Activated CD8-positive, alpha-beta memory T cell treated with anti-CD3 and anti-CD28 coated beads, Interleukin-2, amount 10 ng/mL, durations not matched to agents 7 days and 5 days (primary cell): ENCODE measurements around the gene FYB1. TPM values are rescaled to one million over a fixed set of nuclear protein-coding genes. Genes with fewer than 3 reads are reported as not detected.
A peak's percentile ranks its signal among the peaks of the same experiment; 100 is the strongest.

Experiments used
- ATAC-seq: fragments of 150-1000 bp; cut with Tn5 transposase; one replicate; pipeline ENCODE4 v1.10.0; 2021; ENCODE audit warnings: moderate library complexity
- CTCF ChIA-PET: fragments of 350-600 bp; sonication (Branson Sonifier 250); formaldehyde crosslinking; loops from one replicate; lab custom pipeline; 2021; ENCODE audit warnings: antibody characterized with exemption; lab: Charles Lee
- DNase-seq: peaks from one replicate; pipeline ENCODE4 v3.0.0-alpha.2; 2020
- H3K27ac Mint-ChIP-seq: one replicate; pipeline ENCODE4 v1.8.0; 2021; ENCODE audit warnings: mild to moderate bottlenecking, mixed read lengths
- H3K27me3 Mint-ChIP-seq: one replicate; pipeline ENCODE4 v1.8.0; 2021; ENCODE audit warnings: mixed read lengths
- H3K36me3 Mint-ChIP-seq: one replicate; pipeline ENCODE4 v1.8.0; 2021; ENCODE audit warnings: mild to moderate bottlenecking, mixed read lengths
- H3K4me1 Mint-ChIP-seq: one replicate; pipeline ENCODE4 v1.8.0; 2021; ENCODE audit warnings: mixed read lengths
- H3K4me3 Mint-ChIP-seq: one replicate; pipeline ENCODE4 v1.8.0; 2021; ENCODE audit warnings: mild to moderate bottlenecking, moderate library complexity, mixed read lengths
- H3K9me3 Mint-ChIP-seq: one replicate; pipeline ENCODE4 v1.8.0; 2022; ENCODE audit warnings: low read depth, mixed read lengths
- total RNA-seq, 2 experiments: library from RNA; stranded (reverse); gene quantifications; one replicate each; pipeline ENCODE4 v1.2.3, GENCODE V29; 2021

The FYB1 gene
- total RNA-seq, 2 experiments from 2014 or later = 198 to 270 TPM

GRCh38 chr5:39200081-39200480 is 19.3 kb downstream of the FYB1 start:
- H3K27me3 Mint-ChIP-seq = no peaks in the 10 kb centered on the region
- H3K36me3 Mint-ChIP-seq = peaks cover 52% of the 10 kb centered on the region
- H3K9me3 Mint-ChIP-seq = no peaks in the 10 kb centered on the region
- DNase-seq = peak; percentile 66
- ATAC-seq = no peak
- H3K4me1 Mint-ChIP-seq = peaks cover 40% of the 10 kb centered on the region
- H3K27ac Mint-ChIP-seq = peak overlapping the region; percentile 95
- peak overlapping the region; percentile 97 for H3K4me3 Mint-ChIP-seq
- CTCF ChIA-PET = interaction anchor here (1.3 to 5.7 kb wide), 13 partner anchors 9 to 83 kb away, joined by 3 to 51 read pairs (median 7); no protein-coding TSS in a partner anchor

- Mint-ChIP-seq H3K36me3 (peaks cover 59% of the 10 kb centered on the region), H3K4me3 (peak overlapping the region; percentile 97), H3K9me3 (no peaks in the 10 kb centered on the region), H3K27ac (peak overlapping the region; percentile 95), H3K27me3 (no peaks in the 10 kb centered on the region), H3K4me1 (peaks cover 40% of the 10 kb centered on the region)
- ATAC-seq (no peak), DNase-seq (no peak)
- CTCF ChIA-PET = interaction anchor here (2.2 to 5.7 kb wide), 5 partner anchors 8 to 34 kb away, joined by 7 to 51 read pairs (median 20); no protein-coding TSS in a partner anchor
Observed at GRCh38 chr5:39199335-39199734, 20.0 kb downstream of the FYB1 start.

- Mint-ChIP-seq H3K4me1 (peaks cover 43% of the 10 kb centered on the region), H3K9me3 (no peaks in the 10 kb centered on the region), H3K27me3 (no peaks in the 10 kb centered on the region), H3K4me3 (peak overlapping the region; percentile 97), H3K36me3 (peaks cover 68% of the 10 kb centered on the region), H3K27ac (peak overlapping the region; percentile 75)
- CTCF ChIA-PET = interaction anchor here (0.9 to 1.0 kb wide), 2 partner anchors 9 to 86 kb away, joined by 3 read pairs; no protein-coding TSS in a partner anchor
- ATAC-seq (peak; percentile 18), DNase-seq (no peak)
Observed at GRCh38 chr5:39198127-39198526, 21.2 kb downstream of the FYB1 start.

- Mint-ChIP-seq H3K4me3 (peak overlapping the region; percentile 97), H3K27ac (peak overlapping the region; percentile 66), H3K4me1 (peaks cover 47% of the 10 kb centered on the region), H3K36me3 (peaks cover 66% of the 10 kb centered on the region), H3K27me3 (no peaks in the 10 kb centered on the region), H3K9me3 (no peaks in the 10 kb centered on the region)
- peak; percentile 77 for DNase-seq
- CTCF ChIA-PET = interaction anchor here (0.9 to 5.2 kb wide), 4 partner anchors 9 to 86 kb away, joined by 3 to 29 read pairs (median 5); no protein-coding TSS in a partner anchor
- peak; percentile 50 for ATAC-seq
Observed at GRCh38 chr5:39197556-39197955, 21.8 kb downstream of the FYB1 start.

- DNase-seq = no peak
- Mint-ChIP-seq H3K9me3 (no peaks in the 10 kb centered on the region), H3K36me3 (peaks cover 51% of the 10 kb centered on the region), H3K4me3 (peak overlapping the region; percentile 74), H3K4me1 (peaks cover 67% of the 10 kb centered on the region), H3K27me3 (no peaks in the 10 kb centered on the region), H3K27ac (peak overlapping the region; percentile 79)
- ATAC-seq = peak; percentile 3
- CTCF ChIA-PET = interaction anchor here (1.1 to 8.8 kb wide), 12 partner anchors 8 to 90 kb away, joined by 3 to 66 read pairs (median 8); partner anchors contain the start of gene FYB1
Observed at GRCh38 chr5:39195198-39195826, 24.1 kb downstream of the FYB1 start.

- DNase-seq (peak; percentile 55), ATAC-seq (peak; percentile 16)
- Mint-ChIP-seq H3K4me3 (peak overlapping the region; percentile 74), H3K27me3 (no peaks in the 10 kb centered on the region), H3K27ac (peak overlapping the region; percentile 79), H3K4me1 (peaks cover 74% of the 10 kb centered on the region), H3K9me3 (no peaks in the 10 kb centered on the region), H3K36me3 (peaks cover 45% of the 10 kb centered on the region)
- CTCF ChIA-PET = interaction anchor here (0.8 to 8.8 kb wide), 10 partner anchors 11 to 91 kb away, joined by 3 to 66 read pairs (median 6); partner anchors contain the start of gene FYB1
Observed at GRCh38 chr5:39194466-39195136, 24.8 kb downstream of the FYB1 start.

GRCh38 chr5:39193553-39194465 is 25.6 kb downstream of the FYB1 start:
- no peaks in the 10 kb centered on the region for H3K27me3 Mint-ChIP-seq
- H3K9me3 Mint-ChIP-seq = no peaks in the 10 kb centered on the region
- CTCF ChIA-PET = interaction anchor here (0.8 to 8.8 kb wide), 11 partner anchors 8 to 92 kb away, joined by 3 to 66 read pairs (median 8); partner anchors contain the start of gene FYB1
- ATAC-seq = no peak
- peaks cover 44% of the 10 kb centered on the region for H3K36me3 Mint-ChIP-seq
- peak overlapping the region; percentile 74 for H3K4me3 Mint-ChIP-seq
- no peak for DNase-seq
- H3K27ac Mint-ChIP-seq = peak overlapping the region; percentile 79
- peaks cover 82% of the 10 kb centered on the region for H3K4me1 Mint-ChIP-seq

- ATAC-seq (no peak), DNase-seq (no peak)
- no peaks in the 10 kb centered on the region for H3K27me3 Mint-ChIP-seq
- peak overlapping the region; percentile 74 for H3K4me3 Mint-ChIP-seq
- H3K9me3 Mint-ChIP-seq = no peaks in the 10 kb centered on the region
- peaks cover 43% of the 10 kb centered on the region for H3K36me3 Mint-ChIP-seq
- H3K27ac Mint-ChIP-seq = peak overlapping the region; percentile 79
- H3K4me1 Mint-ChIP-seq = peaks cover 90% of the 10 kb centered on the region
- CTCF ChIA-PET = interaction anchor here (1.4 to 8.8 kb wide), 6 partner anchors 9 to 28 kb away, joined by 4 to 91 read pairs (median 36); partner anchors contain the start of gene FYB1
Observed at GRCh38 chr5:39192450-39193160, 26.8 kb downstream of the FYB1 start.

GRCh38 chr5:39191216-39191615 is 28.1 kb downstream of the FYB1 start:
- H3K27me3 Mint-ChIP-seq = no peaks in the 10 kb centered on the region
- CTCF ChIA-PET = interaction anchor here (1.0 to 8.8 kb wide), 8 partner anchors 10 to 41 kb away, joined by 3 to 91 read pairs (median 6); partner anchors contain the start of gene FYB1
- H3K4me1 Mint-ChIP-seq = peaks cover 90% of the 10 kb centered on the region
- peak overlapping the region; percentile 65 for H3K4me3 Mint-ChIP-seq
- ATAC-seq (peak; percentile 43), DNase-seq (peak; percentile 77)
- peak overlapping the region; percentile 88 for H3K27ac Mint-ChIP-seq
- H3K36me3 Mint-ChIP-seq = peaks cover 37% of the 10 kb centered on the region
- H3K9me3 Mint-ChIP-seq = no peaks in the 10 kb centered on the region

GRCh38 chr5:39190311-39191102 is 28.9 kb downstream of the FYB1 start:
- CTCF ChIA-PET = interaction anchor here (1.0 to 8.8 kb wide), 7 partner anchors 11 to 53 kb away, joined by 3 to 91 read pairs (median 17); partner anchors contain the start of gene FYB1
- ATAC-seq = no peak
- H3K4me1 Mint-ChIP-seq = peaks cover 93% of the 10 kb centered on the region
- peaks cover 38% of the 10 kb centered on the region for H3K36me3 Mint-ChIP-seq
- DNase-seq = no peak
- H3K4me3 Mint-ChIP-seq = peak overlapping the region; percentile 65
- H3K27me3 Mint-ChIP-seq = no peaks in the 10 kb centered on the region
- peak overlapping the region; percentile 88 for H3K27ac Mint-ChIP-seq
- no peaks in the 10 kb centered on the region for H3K9me3 Mint-ChIP-seq

GRCh38 chr5:39189292-39189955 is 29.9 kb downstream of the FYB1 start:
- H3K4me3 Mint-ChIP-seq = peak overlapping the region; percentile 65
- ATAC-seq = no peak
- H3K36me3 Mint-ChIP-seq = peaks cover 31% of the 10 kb centered on the region

More at GRCh38 chr5:39189292-39189955, 29.9 kb downstream of the FYB1 start:
- Mint-ChIP-seq H3K27me3 (no peaks in the 10 kb centered on the region), H3K27ac (peak overlapping the region; percentile 88), H3K4me1 (peaks cover 90% of the 10 kb centered on the region), H3K9me3 (no peaks in the 10 kb centered on the region)
- DNase-seq = no peak
- CTCF ChIA-PET = interaction anchor here (1.0 to 8.8 kb wide), 7 partner anchors 9 to 94 kb away, joined by 3 to 91 read pairs (median 17); partner anchors contain the start of gene FYB1
